SK-N-SH (cell line): Measurements from ENCODE around the gene HS2ST1. TPM values are rescaled to one million over a fixed set of nuclear protein-coding genes. Genes with fewer than 3 reads are reported as not detected.

Source experiments
- CTCF ChIA-PET: fragments of 300-600, 350-600 bp; formaldehyde crosslinking; extraction: SDS; loops from one replicate; lab custom pipeline; 2021; lab: Yijun Ruan, JAX
- POLR2A ChIA-PET: fragments of 350-600 bp; sonication (Branson Sonifier 250); formaldehyde crosslinking; extraction: SDS; loops from one replicate; lab custom pipeline; 2020; ENCODE audit warnings: antibody characterized with exemption, inconsistent platforms; lab: Yijun Ruan, JAX
- DNase-seq: peaks from one replicate; pipeline ENCODE4 v3.0.0; 2012
- H2AFZ ChIP-seq: fragments of 200-600 bp; sonication (generic); 2 replicates; pipeline ENCODE4 v1.8.1; 2016; ENCODE audit warnings: antibody characterized with exemption, mild to moderate bottlenecking, low read depth
- H3F3A ChIP-seq: fragments of 200-600 bp; sonication (generic); replicated peaks from 2 replicates; pipeline ENCODE3; 2016; ENCODE audit warnings: antibody characterized with exemption, mild to moderate bottlenecking; ENCODE audit not compliant: insufficient read depth
- H3K27ac ChIP-seq, 2 experiments: fragments of 200-500 bp in 1 of 2; fragments of 200-600 bp in 1 of 2; sonication (Bioruptor generic) in 1 of 2; sonication (generic), shearing (Covaris generic) in 1 of 2; 2 replicates each; pipeline versions ENCODE4 v1.5.1 to v1.6.1; 2014 to 2016; ENCODE audit warnings: low read depth in 2 of 2, inconsistent platforms in 1 of 2, low read length in 1 of 2, mild to moderate bottlenecking in 1 of 2, mixed read lengths in 1 of 2
- H3K27me3 ChIP-seq: fragments of 200-600 bp; sonication (generic), shearing (Covaris generic); 2 replicates; pipeline ENCODE4 v1.6.1; 2016; ENCODE audit warnings: mixed run types; ENCODE audit not compliant: insufficient read depth
- H3K36me3 ChIP-seq, 2 experiments: fragments of 200-500 bp in 1 of 2; fragments of 200-600 bp in 1 of 2; sonication (Bioruptor generic) in 1 of 2; sonication (generic) in 1 of 2; replicated peaks in 1 of 2; 2 replicates each; pipeline versions ENCODE3 to v1.5.1; 2014 to 2016; ENCODE audit warnings: low read length in 1 of 2, mild to moderate bottlenecking in 1 of 2; ENCODE audit not compliant: insufficient read depth in 2 of 2, control insufficient read depth in 1 of 2
- H3K4me1 ChIP-seq, 2 experiments: fragments of 200-500 bp in 1 of 2; fragments of 200-600 bp in 1 of 2; sonication (Bioruptor generic) in 1 of 2; sonication (generic), shearing (Covaris generic) in 1 of 2; 2 replicates each; pipeline versions ENCODE4 v1.5.1 to v1.6.1; 2014 to 2016; ENCODE audit warnings: low read depth in 1 of 2, low read length in 1 of 2, mixed run types in 1 of 2; ENCODE audit not compliant: insufficient read depth in 2 of 2, control insufficient read depth in 1 of 2
- H3K4me2 ChIP-seq: fragments of 200-600 bp; sonication (generic), shearing (Covaris generic); 2 replicates; pipeline ENCODE4 v1.6.1; 2017; ENCODE audit warnings: mixed run types
- H3K4me3 ChIP-seq, 2 experiments: fragments of 200-500 bp in 1 of 2; fragments of 200-600 bp in 1 of 2; sonication (Bioruptor generic) in 1 of 2; sonication (generic), shearing (Covaris generic) in 1 of 2; 2 replicates each; pipeline versions ENCODE4 v1.5.1 to v1.8.1; 2014 to 2016; ENCODE audit warnings: low read depth in 2 of 2, inconsistent platforms in 1 of 2, low read length in 1 of 2, mild to moderate bottlenecking in 1 of 2, mixed read lengths in 1 of 2, moderate library complexity in 1 of 2
- H3K79me2 ChIP-seq: fragments of 200-600 bp; sonication (generic); 2 replicates; pipeline ENCODE4 v1.8.1; 2017; ENCODE audit warnings: mild to moderate bottlenecking; ENCODE audit not compliant: insufficient read depth
- H3K9ac ChIP-seq: fragments of 200-600 bp; sonication (generic); 2 replicates; pipeline ENCODE4 v1.6.1; 2017; ENCODE audit warnings: mixed run types
- H3K9me2 ChIP-seq: fragments of 200-600 bp; sonication (generic); 2 replicates; pipeline ENCODE4 v1.6.1; 2017; ENCODE audit warnings: mixed run types
- H3K9me3 ChIP-seq: fragments of 200-600 bp; sonication (generic); 2 replicates; pipeline ENCODE4 v1.6.1; 2017; ENCODE audit warnings: mixed run types, mild to moderate bottlenecking, moderate library complexity
- H4K20me1 ChIP-seq: fragments of 200-600 bp; sonication (generic); 2 replicates; pipeline ENCODE4 v1.6.1; 2017; ENCODE audit warnings: mild to moderate bottlenecking, mixed run types; ENCODE audit not compliant: insufficient read depth
- CHD2 ChIP-seq: fragments of 150-350 bp; IDR thresholded peaks from 2 replicates; pipeline ENCODE4 v1.6.1; 2018; ENCODE audit warnings: low read length; ENCODE audit not compliant: partially characterized antibody
- CTCF ChIP-seq: fragments of 200-600 bp; sonication (generic); IDR thresholded peaks from 2 replicates; pipeline ENCODE4 v1.6.1; 2017; ENCODE audit warnings: antibody characterized with exemption, mild to moderate bottlenecking, moderate library complexity
- ELF1 ChIP-seq: IDR thresholded peaks from 2 replicates; pipeline ENCODE4 v1.4.0; 2012
- EZH2phosphoT487 ChIP-seq: fragments of 200-600 bp; sonication (generic); IDR thresholded peaks from 2 replicates; pipeline ENCODE4 v1.6.1; 2017; ENCODE audit warnings: low read depth, mixed run types, mild to moderate bottlenecking, antibody characterized with exemption, moderate library complexity, borderline replicate concordance
- FOXJ3 ChIP-seq: sonication (generic); formaldehyde crosslinking; IDR thresholded peaks from 2 replicates; pipeline ENCODE4 v1.5.1; 2020; ENCODE audit warnings: mild to moderate bottlenecking, missing genetic modification reagents
- FOXM1 ChIP-seq: IDR thresholded peaks from 2 replicates; pipeline ENCODE4 v1.4.0; 2012; ENCODE audit warnings: low read depth, mild to moderate bottlenecking
- GATA2 ChIP-seq: sonication (generic); formaldehyde crosslinking; IDR thresholded peaks from 2 replicates; pipeline ENCODE4 v1.5.0; 2020; ENCODE audit warnings: mild to moderate bottlenecking, missing genetic modification reagents
- IRF3 ChIP-seq: fragments of 150-350 bp; IDR thresholded peaks from 2 replicates; pipeline ENCODE4 v1.6.1; 2016; ENCODE audit warnings: mild to moderate bottlenecking, low read depth, low read length
- MEF2A ChIP-seq: IDR thresholded peaks from 2 replicates; pipeline ENCODE4 v1.4.0; 2012; ENCODE audit warnings: low read depth, borderline replicate concordance
- NFIC ChIP-seq: IDR thresholded peaks from 2 replicates; pipeline ENCODE4 v1.4.0; 2012; ENCODE audit warnings: borderline replicate concordance
- RAD21 ChIP-seq: IDR thresholded peaks from 2 replicates; pipeline ENCODE4 v1.6.1; 2012; ENCODE audit warnings: mild to moderate bottlenecking, low read length
- RFX5 ChIP-seq: IDR thresholded peaks from 2 replicates; pipeline ENCODE4 v1.6.1; 2012; ENCODE audit warnings: mild to moderate bottlenecking, improper control_type of control experiment, low read length
- RXRA ChIP-seq: IDR thresholded peaks from 2 replicates; pipeline ENCODE4 v1.4.0; 2012; ENCODE audit warnings: low read depth, mild to moderate bottlenecking, borderline replicate concordance
- TAF1 ChIP-seq: IDR thresholded peaks from 2 replicates; pipeline ENCODE4 v1.6.1; 2012; ENCODE audit warnings: low read depth, mild to moderate bottlenecking, low read length, moderate library complexity, borderline replicate concordance
- TEAD4 ChIP-seq: IDR thresholded peaks from 2 replicates; pipeline ENCODE4 v1.4.0; 2012; ENCODE audit warnings: mild to moderate bottlenecking, borderline replicate concordance; ENCODE audit not compliant: insufficient read depth
- USF1 ChIP-seq: IDR thresholded peaks from 2 replicates; pipeline ENCODE4 v1.4.0; 2012; ENCODE audit warnings: low read depth, borderline replicate concordance
- USF2 ChIP-seq: fragments of 150-350 bp; IDR thresholded peaks from 2 replicates; pipeline ENCODE4 v1.6.1; 2017; ENCODE audit warnings: antibody characterized with exemption, low read length, low read depth, borderline replicate concordance
- ZBTB33 ChIP-seq: IDR thresholded peaks from 2 replicates; pipeline ENCODE4 v1.4.0; 2012; ENCODE audit warnings: low read depth, borderline replicate concordance
- WGBS: methylation state at CpG from one replicate; pipeline ENCODE4 v1.1.6; 2017; ENCODE audit warnings: low lambda C conversion rate; 5-methylcytosine and 5-hydroxymethylcytosine counted together
- polyA plus RNA-seq, 3 experiments: library from polyadenylated mRNA; depleted of rRNA; stranded (reverse); fragments of >200 nt; gene quantifications; 2 replicates each; pipeline ENCODE4 v1.2.3, GENCODE V29; 2012

Gene HS2ST1
- polyA plus RNA-seq, 1 of the 3 experiments (the other 2 are of a cell fraction): 16.6 TPM

- POLR2A ChIA-PET: no interaction called here
- Histone ChIP-seq H3K4me1 (no peaks in the 10 kb centered on the region; a peak in 1 of 4 replicates), H3K9me3 (no peaks in the 10 kb centered on the region), H3K4me3 (no peak overlapping the region), H3K9me2 (no peaks in the 10 kb centered on the region), H3K27ac (no peak overlapping the region), H3K27me3 (no peaks in the 10 kb centered on the region), H3K36me3 (no peaks in the 10 kb centered on the region), H4K20me1 (no peaks in the 10 kb centered on the region), H3K79me2 (no peaks in the 10 kb centered on the region), H3K4me2 (no peak overlapping the region), H3F3A (no peaks in the 10 kb centered on the region), H3K9ac (no peak overlapping the region), H2AFZ (no peak overlapping the region)
- TF ChIP-seq TEAD4: no peak
- TF ChIP-seq FOXJ3: no peak
- TF ChIP-seq RFX5: no peak
- no peak for TF ChIP-seq GATA2 (CRISPR knock-in tag)
- no peak for TF ChIP-seq FOXM1
- TF ChIP-seq TAF1: no peak
- TF ChIP-seq USF2: no peak
- TF ChIP-seq MEF2A: no peak
- no peak for TF ChIP-seq CTCF
- no peak for TF ChIP-seq ZBTB33
- TF ChIP-seq NFIC: no peak
- no peak for TF ChIP-seq USF1
- TF ChIP-seq IRF3: no peak
- no peak for TF ChIP-seq EZH2phosphoT487
- TF ChIP-seq CHD2: no peak
- no peak for TF ChIP-seq RXRA
- no peak for TF ChIP-seq ELF1
- no peak for TF ChIP-seq RAD21
- 89% methylated on average over 9 of the region's 9 CpGs for WGBS
- CTCF ChIA-PET: interaction anchor here (1.2 to 2.9 kb wide), 3 partner anchors 26 to 818 kb away, joined by 3 to 14 read pairs (median 4); no protein-coding TSS in a partner anchor
- DNase-seq: no peak
Observed at GRCh38 chr1:87134625-87135328, 220.3 kb downstream of the HS2ST1 start.
